GM12801 (cell line): ENCODE data around the gene DPT.

Experiments used
- CTCF ChIP-seq: IDR thresholded peaks from one replicate; pipeline ENCODE4 v1.5.1; 2011; ENCODE audit warnings: control low read depth; ENCODE audit not compliant: insufficient read length; ENCODE audit errors: extremely low read depth

Gene DPT

GRCh38 chr1:168696125-168696760, 32.8 kb downstream of the DPT start:
- no peak for TF ChIP-seq CTCF

GRCh38 chr1:168693872-168694238, 35.2 kb downstream of the DPT start:
- no peak for TF ChIP-seq CTCF

GRCh38 chr1:168693197-168693871, 35.7 kb downstream of the DPT start:
- TF ChIP-seq CTCF, result no peak

- TF ChIP-seq CTCF, result no peak
Measured at GRCh38 chr1:168692472-168692871, 36.5 kb downstream of the DPT start.

- TF ChIP-seq CTCF, result no peak
Measured at GRCh38 chr1:168691541-168691940, 37.5 kb downstream of the DPT start.

- TF ChIP-seq CTCF, result no peak
Measured at GRCh38 chr1:168689726-168690602, 39.0 kb downstream of the DPT start.

GRCh38 chr1:168689327-168689657, 39.7 kb downstream of the DPT start:
- TF ChIP-seq CTCF, result no peak
